Measurements from ENCODE around the gene CISD2. TPM values are rescaled to one million over a fixed set of nuclear protein-coding genes. Genes with fewer than 3 reads are reported as not detected.
A peak's percentile ranks its signal among the peaks of the same experiment; 100 is the strongest.

CISD2 gene
- total and polyA plus RNA-seq, 2 donors from 2014 or later = 25.6 to 46.3 TPM

DNA sequence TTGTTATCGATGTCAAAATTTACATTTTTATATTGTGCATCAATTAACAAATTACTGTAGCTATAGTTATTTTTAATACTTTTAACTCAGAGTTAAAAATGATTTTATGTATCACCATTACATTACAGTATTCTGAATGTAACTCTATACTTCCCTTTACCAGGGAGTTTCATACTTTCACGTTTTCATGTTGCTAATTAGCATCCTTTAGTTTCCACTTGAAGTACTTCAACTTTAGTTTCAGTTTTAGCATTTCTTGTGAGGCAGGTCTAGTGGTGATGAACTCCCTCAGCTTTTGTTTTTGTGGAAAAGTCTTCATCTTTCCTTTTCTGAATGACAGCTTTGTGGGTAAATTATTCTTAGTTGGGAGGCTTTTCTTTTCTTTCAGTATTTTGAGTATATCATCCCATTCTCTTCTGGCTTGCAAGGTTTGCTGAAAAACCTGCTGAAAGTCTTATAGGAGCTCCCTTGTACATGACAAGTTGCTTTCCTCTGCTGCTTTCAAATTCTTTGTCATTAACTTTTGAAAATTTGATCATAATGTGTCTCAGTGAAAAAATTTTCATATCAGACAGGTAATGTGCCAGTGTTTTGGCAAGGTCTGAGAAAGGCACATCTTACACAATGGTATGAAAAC, 9.8 kb upstream of the CISD2 start:
- peaks cover 0 to 6% (median 0%) of the 10 kb centered on the region in 3 donors for H3K9me3 ChIP-seq (ENCODE audit: control insufficient read depth in 2 of 3, insufficient read depth in 1 of 3, low read length in 3 of 3)
- FAIRE-seq (no peak), DNase-seq (no peak)
- H3K9ac ChIP-seq (ENCODE audit: low read length in 3 of 3) = no peak overlapping the region
- H3K36me3 ChIP-seq (ENCODE audit: control insufficient read depth in 2 of 3, insufficient read depth in 3 of 3, low read length in 3 of 3) = no peaks in the 10 kb centered on the region
- no peak overlapping the region for H3K27ac ChIP-seq (ENCODE audit: low read depth in 2 of 2, low read length in 2 of 2)
- no peaks in the 10 kb centered on the region for H3K4me1 ChIP-seq (ENCODE audit: control insufficient read depth in 2 of 3, insufficient read depth in 2 of 3, low read depth in 1 of 3, low read length in 3 of 3)
- TF ChIP-seq CTCF (IDR thresholded peaks at IDR 0.05; ENCODE audit: borderline replicate concordance, extremely low read depth, insufficient read depth) = no peak
- H3K4me3 ChIP-seq (ENCODE audit: low read length in 3 of 3) = no peak overlapping the region
- H3K27me3 ChIP-seq (ENCODE audit: control insufficient read depth, insufficient read depth, low read length) = no peaks in the 10 kb centered on the region
- intact Hi-C loops (cut with DNase I) = no loop called here

GRCh38 chr4:102860611-102861324, 8.0 kb upstream of the CISD2 start:
- Histone ChIP-seq H3K4me1 (ENCODE audit: control insufficient read depth in 2 of 3, insufficient read depth in 2 of 3, low read depth in 1 of 3, low read length in 3 of 3) (no peaks in the 10 kb centered on the region), H3K9me3 (ENCODE audit: control insufficient read depth in 2 of 3, insufficient read depth in 1 of 3, low read length in 3 of 3) (peaks cover 0 to 6% (median 0%) of the 10 kb centered on the region in 3 donors), H3K9ac (ENCODE audit: low read length in 3 of 3) (no peak overlapping the region), H3K27me3 (ENCODE audit: control insufficient read depth, insufficient read depth, low read length) (no peaks in the 10 kb centered on the region), H3K4me3 (ENCODE audit: low read length in 3 of 3) (no peak overlapping the region), H3K36me3 (ENCODE audit: control insufficient read depth in 2 of 3, insufficient read depth in 3 of 3, low read length in 3 of 3) (no peaks in the 10 kb centered on the region), H3K27ac (ENCODE audit: low read depth in 2 of 2, low read length in 2 of 2) (no peak overlapping the region)
- DNase-seq (no peak), FAIRE-seq (no peak)
- no peak for TF ChIP-seq CTCF (IDR thresholded peaks at IDR 0.05; ENCODE audit: borderline replicate concordance, extremely low read depth, insufficient read depth)
- intact Hi-C loops (cut with DNase I) = no loop called here

DNA sequence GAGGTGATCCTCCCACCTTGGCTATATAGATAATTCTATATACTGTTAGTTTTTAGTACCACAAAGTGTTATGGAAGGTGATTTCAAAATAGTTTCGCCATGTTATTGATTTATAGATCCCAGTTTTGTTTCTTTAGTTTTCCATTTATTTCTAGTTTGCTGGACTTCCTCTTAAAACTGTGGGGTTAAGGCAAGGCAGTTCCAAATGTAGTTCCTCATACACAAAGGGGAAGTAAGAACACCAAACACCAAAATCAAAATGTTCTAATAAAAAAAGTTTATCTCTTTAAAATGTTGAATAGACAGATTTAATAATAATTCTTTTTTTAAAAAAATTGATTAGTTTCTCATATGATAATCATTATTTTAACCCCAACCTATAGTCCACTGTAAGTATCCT, 6.8 kb upstream of the CISD2 start:
- TF ChIP-seq CTCF (IDR thresholded peaks at IDR 0.05; ENCODE audit: borderline replicate concordance, extremely low read depth, insufficient read depth) = no peak
- H3K9me3 ChIP-seq (ENCODE audit: control insufficient read depth in 2 of 3, insufficient read depth in 1 of 3, low read length in 3 of 3) = peaks cover 0 to 6% (median 0%) of the 10 kb centered on the region in 3 donors
- no peak overlapping the region for H3K9ac ChIP-seq (ENCODE audit: low read length in 3 of 3)
- H3K4me1 ChIP-seq (ENCODE audit: control insufficient read depth in 2 of 3, insufficient read depth in 2 of 3, low read depth in 1 of 3, low read length in 3 of 3) = no peaks in the 10 kb centered on the region
- no peak overlapping the region for H3K27ac ChIP-seq (ENCODE audit: low read depth in 2 of 2, low read length in 2 of 2)
- FAIRE-seq (peak; percentile 37), DNase-seq (no peak)
- H3K4me3 ChIP-seq (ENCODE audit: low read length in 3 of 3) = no peak overlapping the region
- H3K27me3 ChIP-seq (ENCODE audit: control insufficient read depth, insufficient read depth, low read length) = no peaks in the 10 kb centered on the region
- H3K36me3 ChIP-seq (ENCODE audit: control insufficient read depth in 2 of 3, insufficient read depth in 3 of 3, low read length in 3 of 3) = no peaks in the 10 kb centered on the region
- intact Hi-C loops (cut with DNase I) = no loop called here
